IMR-90 (cell line): Measurements from ENCODE around the gene DNAJC6. TPM values are rescaled to one million over a fixed set of nuclear protein-coding genes. Genes with fewer than 3 reads are reported as not detected.

Experiments
- ATAC-seq: fragments of 200-7000 bp; cut with Tn5 transposase; 2 replicates; pipeline ENCODE4 v1.9.1; 2020; ENCODE audit warnings: low read depth, mild to moderate bottlenecking, moderate library complexity
- BruUV-seq: library from RNA; stranded (reverse); fragments of 400-500 nt; replicated peaks from 2 replicates; lab custom pipeline; 2021; lab: Mats Ljungman, UMichigan
- CTCF ChIA-PET: fragments of 300-600 bp; formaldehyde crosslinking; extraction: SDS; loops from one replicate; lab custom pipeline; 2021; ENCODE audit warnings: antibody characterized with exemption; lab: Yijun Ruan, JAX
- POLR2A ChIA-PET: fragments of 300-600 bp; sonication (Branson Sonifier 250); formaldehyde crosslinking; loops from one replicate; lab custom pipeline; 2022; ENCODE audit warnings: antibody characterized with exemption; ENCODE audit not compliant: unreplicated experiment; lab: Charles Lee
- DNase-seq: peaks from one replicate; pipeline ENCODE4 v3.0.0; 2013
- H2AFZ ChIP-seq: replicated peaks from 2 replicates; pipeline ENCODE3; 2013; ENCODE audit warnings: low read length, mild to moderate bottlenecking; ENCODE audit not compliant: poor library complexity
- H2AK5ac ChIP-seq: 2 replicates; pipeline ENCODE4 v1.6.1; 2013; ENCODE audit warnings: low read depth, low read length, inconsistent platforms
- H2AK9ac ChIP-seq: replicated peaks from 2 replicates; pipeline ENCODE3; 2013; ENCODE audit warnings: mild to moderate bottlenecking, low read depth, low read length, moderate library complexity; ENCODE audit not compliant: poor library complexity
- H2BK120ac ChIP-seq: 2 replicates; pipeline ENCODE4 v1.6.1; 2013; ENCODE audit warnings: low read depth, low read length, inconsistent platforms
- H2BK15ac ChIP-seq: 3 replicates; pipeline ENCODE4 v1.6.1; 2013; ENCODE audit warnings: low read depth, low read length, inconsistent platforms
- H2BK20ac ChIP-seq: 2 replicates; pipeline ENCODE4 v1.6.1; 2013; ENCODE audit warnings: low read depth, mild to moderate bottlenecking, inconsistent platforms, low read length, moderate library complexity
- H2BK5ac ChIP-seq: 2 replicates; pipeline ENCODE4 v1.6.1; 2013; ENCODE audit warnings: mild to moderate bottlenecking, low read depth, low read length, inconsistent platforms; ENCODE audit not compliant: poor library complexity, severe bottlenecking
- H3K14ac ChIP-seq: replicated peaks from 2 replicates; pipeline ENCODE4 v1.6.1; 2013; ENCODE audit warnings: low read depth, low read length, inconsistent platforms
- H3K18ac ChIP-seq: 2 replicates; pipeline ENCODE4 v1.6.1; 2013; ENCODE audit warnings: low read depth, low read length, control low read depth
- H3K23ac ChIP-seq: 2 replicates; pipeline ENCODE4 v1.6.1; 2013; ENCODE audit warnings: low read depth, low read length, inconsistent platforms
- H3K27ac ChIP-seq: 2 replicates; pipeline ENCODE4 v1.5.1; 2013; ENCODE audit warnings: mild to moderate bottlenecking, control low read depth, low read length; ENCODE audit not compliant: insufficient read depth
- H3K27me3 ChIP-seq: 2 replicates; pipeline ENCODE4 v1.6.1; 2013; ENCODE audit warnings: low read length; ENCODE audit not compliant: control insufficient read depth, insufficient read depth
- H3K36me3 ChIP-seq: 2 replicates; pipeline ENCODE4 v1.6.1; 2013; ENCODE audit warnings: low read length, mixed read lengths; ENCODE audit not compliant: control insufficient read depth, insufficient read depth
- H3K4ac ChIP-seq: 2 replicates; pipeline ENCODE4 v1.6.1; 2013; ENCODE audit warnings: low read depth, low read length, inconsistent platforms
- H3K4me1 ChIP-seq: 2 replicates; pipeline ENCODE4 v1.6.1; 2013; ENCODE audit warnings: low read length, mixed read lengths; ENCODE audit not compliant: control insufficient read depth, insufficient read depth
- H3K4me2 ChIP-seq: 2 replicates; pipeline ENCODE4 v1.6.1; 2013; ENCODE audit warnings: low read depth, mild to moderate bottlenecking, control low read depth, low read length, moderate library complexity
- H3K4me3 ChIP-seq: 2 replicates; pipeline ENCODE4 v1.5.1; 2013; ENCODE audit warnings: low read depth, mild to moderate bottlenecking, control low read depth, low read length, moderate library complexity; ENCODE audit not compliant: insufficient read depth
- H3K56ac ChIP-seq: 2 replicates; pipeline ENCODE4 v1.6.1; 2013; ENCODE audit warnings: low read length, inconsistent platforms; ENCODE audit not compliant: insufficient read depth; ENCODE audit errors: extremely low read depth
- H3K79me1 ChIP-seq, 2 experiments: 2 replicates each; pipeline ENCODE4 v1.6.1; 2013; ENCODE audit warnings: low read length in 2 of 2, inconsistent platforms in 1 of 2, low read depth in 1 of 2
- H3K9ac ChIP-seq: 2 replicates; pipeline ENCODE4 v1.6.1; 2013; ENCODE audit warnings: low read depth, low read length, control low read depth
- H3K9me1 ChIP-seq: 2 replicates; pipeline ENCODE4 v1.6.1; 2013; ENCODE audit warnings: low read length, inconsistent platforms; ENCODE audit not compliant: insufficient read depth
- H3K9me3 ChIP-seq: 2 replicates; pipeline ENCODE4 v1.6.1; 2013; ENCODE audit warnings: low read length; ENCODE audit not compliant: control insufficient read depth, insufficient read depth
- H4K20me1 ChIP-seq: 2 replicates; pipeline ENCODE4 v1.6.1; 2013; ENCODE audit warnings: low read length, inconsistent platforms; ENCODE audit not compliant: insufficient read depth
- H4K5ac ChIP-seq: 2 replicates; pipeline ENCODE4 v1.6.1; 2013; ENCODE audit warnings: mild to moderate bottlenecking, low read depth, low read length, control low read depth
- H4K8ac ChIP-seq, 2 experiments: 2 replicates each; pipeline ENCODE4 v1.6.1; 2013; ENCODE audit warnings: low read depth in 2 of 2, low read length in 2 of 2, control low read depth in 1 of 2, inconsistent platforms in 1 of 2
- H4K91ac ChIP-seq: 2 replicates; pipeline ENCODE4 v1.6.1; 2013; ENCODE audit warnings: low read depth, low read length, inconsistent platforms; ENCODE audit not compliant: insufficient read depth
- BHLHE40 ChIP-seq: fragments of 150-350 bp; IDR thresholded peaks from 2 replicates; pipeline ENCODE4 v1.6.1; 2016; ENCODE audit warnings: mild to moderate bottlenecking, low read depth, low read length
- CEBPB ChIP-seq: IDR thresholded peaks from 2 replicates; pipeline ENCODE4 v1.6.1; 2012; ENCODE audit warnings: low read depth, low read length, improper control_type of control experiment
- CHD1 ChIP-seq: IDR thresholded peaks from 2 replicates; pipeline ENCODE4 v1.6.1; 2012; ENCODE audit warnings: low read depth, low read length, improper control_type of control experiment
- FOS ChIP-seq: fragments of 150-350 bp; IDR thresholded peaks from 2 replicates; pipeline ENCODE4 v1.6.1; 2016; ENCODE audit warnings: low read depth, low read length
- MAFK ChIP-seq: IDR thresholded peaks from 2 replicates; pipeline ENCODE4 v1.6.1; 2012; ENCODE audit warnings: low read depth, low read length, improper control_type of control experiment
- MAZ ChIP-seq: IDR thresholded peaks from 2 replicates; pipeline ENCODE4 v1.6.1; 2012; ENCODE audit warnings: low read depth, mild to moderate bottlenecking, low read length, improper control_type of control experiment, moderate library complexity, borderline replicate concordance
- MXI1 ChIP-seq: IDR thresholded peaks from 2 replicates; pipeline ENCODE4 v1.6.1; 2012; ENCODE audit warnings: low read depth, mild to moderate bottlenecking, low read length, moderate library complexity, borderline replicate concordance
- NFE2L2 ChIP-seq: fragments of 150-350 bp; IDR thresholded peaks from 2 replicates; pipeline ENCODE4 v1.6.1; 2016; ENCODE audit warnings: low read depth, mild to moderate bottlenecking, low read length
- POLR2A ChIP-seq: IDR thresholded peaks from 2 replicates; pipeline ENCODE4 v1.6.1; 2012; ENCODE audit warnings: mild to moderate bottlenecking, low read depth, low read length
- RAD21 ChIP-seq: IDR thresholded peaks from 2 replicates; pipeline ENCODE4 v1.6.1; 2012; ENCODE audit warnings: low read length, improper control_type of control experiment
- RCOR1 ChIP-seq: IDR thresholded peaks from 2 replicates; pipeline ENCODE4 v1.6.1; 2012; ENCODE audit warnings: mild to moderate bottlenecking, low read length, improper control_type of control experiment; ENCODE audit not compliant: insufficient replicate concordance
- SMC3 ChIP-seq: fragments of 150-350 bp; IDR thresholded peaks from 2 replicates; pipeline ENCODE4 v1.6.1; 2016; ENCODE audit warnings: low read depth, mild to moderate bottlenecking, antibody characterized with exemption, low read length, moderate library complexity
- WGBS, 2 experiments: methylation state at CpG; one replicate each; pipeline versions ENCODE4 v1.1.5 to v1.1.7; 2013; ENCODE audit warnings: missing lambda C conversion rate in 2 of 2; ENCODE audit not compliant: insufficient read length in 1 of 2; ENCODE audit errors: extremely low coverage in 2 of 2; 5-methylcytosine and 5-hydroxymethylcytosine counted together
- dilution Hi-C: fragments of 300-500 bp; cut with HindIII; formaldehyde crosslinking; loops from one replicate; pipeline ENCODE4 v1.14.3; 2018; ENCODE audit warnings: low sequenced_read_pairs; ENCODE audit not compliant: unreplicated experiment
- in situ Hi-C: fragments of 300-500 bp; cut with MboI; formaldehyde crosslinking; loops from 3 replicates; pipeline ENCODE4 v1.14.3; 2019; ENCODE audit warnings: low sequenced_read_pairs, inconsistent platforms, mixed read lengths
- intact Hi-C: fragments of 100-400 bp; cut with micrococcal nuclease; formaldehyde crosslinking; loops from 2 replicates; pipeline ENCODE4 v1.10.0; 2022
- polyA plus RNA-seq, 3 experiments: library from polyadenylated mRNA; depleted of rRNA; stranded (reverse); fragments of >200 nt; gene quantifications; 2 replicates each; pipeline ENCODE4 v1.2.3, GENCODE V29; 2012; ENCODE audit warnings: low replicate concordance in 1 of 3
- total RNA-seq: library from RNA; depleted of rRNA; stranded (reverse); fragments of >200 nt; gene quantifications from 2 replicates; pipeline ENCODE4 v1.2.3, GENCODE V29; 2012
- TF ChIP-seq, protein P1 (sequence below): fragments of 150-350 bp; IDR thresholded peaks from 2 replicates; pipeline ENCODE4 v1.6.1; 2017; ENCODE audit warnings: mild to moderate bottlenecking, antibody characterized with exemption, low read length, low read depth
- TF ChIP-seq, protein P2 (sequence below): conservative IDR thresholded peaks from 2 replicates; pipeline ENCODE4 v1.5.1; 2012; ENCODE audit warnings: mild to moderate bottlenecking, low read depth, low read length, improper control_type of control experiment
- TF ChIP-seq, protein P3 (sequence below): fragments of 150-350 bp; IDR thresholded peaks from 2 replicates; pipeline ENCODE4 v1.6.1; 2016; ENCODE audit warnings: low read depth, mild to moderate bottlenecking, low read length, moderate library complexity, borderline replicate concordance

The DNAJC6 gene
- total and polyA plus RNA-seq, 2 of the 4 experiments (the other 2 are of a cell fraction) = 0.05 to 0.18 TPM

DNA sequence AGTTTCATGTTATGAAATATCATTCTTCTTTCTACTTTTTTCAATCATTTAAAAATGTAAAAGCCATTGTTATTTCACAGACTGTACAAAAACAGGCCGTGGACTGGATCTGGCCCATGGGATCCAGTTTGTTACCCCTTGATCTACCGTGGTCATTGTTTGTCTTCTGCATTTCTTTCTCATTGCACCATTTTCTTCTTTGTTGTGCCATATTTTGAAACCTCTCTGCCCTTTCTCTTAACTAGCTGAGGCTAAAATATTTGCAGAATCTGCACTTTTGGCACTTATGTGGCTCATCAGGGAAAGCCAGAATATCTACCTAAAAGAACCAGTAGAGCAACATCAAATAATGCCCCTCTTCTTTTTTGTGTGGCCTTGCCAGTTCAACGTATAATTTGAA lies 50.5 kb downstream of the DNAJC6 start:
- H2AK5ac ChIP-seq = no peak overlapping the region
- ChIA-PET POLR2A (no interaction called here), CTCF (no interaction called here)
- TF ChIP-seq BHLHE40 = no peak
- TF ChIP-seq, protein P1, sequence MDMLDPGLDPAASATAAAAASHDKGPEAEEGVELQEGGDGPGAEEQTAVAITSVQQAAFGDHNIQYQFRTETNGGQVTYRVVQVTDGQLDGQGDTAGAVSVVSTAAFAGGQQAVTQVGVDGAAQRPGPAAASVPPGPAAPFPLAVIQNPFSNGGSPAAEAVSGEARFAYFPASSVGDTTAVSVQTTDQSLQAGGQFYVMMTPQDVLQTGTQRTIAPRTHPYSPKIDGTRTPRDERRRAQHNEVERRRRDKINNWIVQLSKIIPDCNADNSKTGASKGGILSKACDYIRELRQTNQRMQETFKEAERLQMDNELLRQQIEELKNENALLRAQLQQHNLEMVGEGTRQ = no peak
- TF ChIP-seq CHD1 = no peak
- TF ChIP-seq, protein P2, sequence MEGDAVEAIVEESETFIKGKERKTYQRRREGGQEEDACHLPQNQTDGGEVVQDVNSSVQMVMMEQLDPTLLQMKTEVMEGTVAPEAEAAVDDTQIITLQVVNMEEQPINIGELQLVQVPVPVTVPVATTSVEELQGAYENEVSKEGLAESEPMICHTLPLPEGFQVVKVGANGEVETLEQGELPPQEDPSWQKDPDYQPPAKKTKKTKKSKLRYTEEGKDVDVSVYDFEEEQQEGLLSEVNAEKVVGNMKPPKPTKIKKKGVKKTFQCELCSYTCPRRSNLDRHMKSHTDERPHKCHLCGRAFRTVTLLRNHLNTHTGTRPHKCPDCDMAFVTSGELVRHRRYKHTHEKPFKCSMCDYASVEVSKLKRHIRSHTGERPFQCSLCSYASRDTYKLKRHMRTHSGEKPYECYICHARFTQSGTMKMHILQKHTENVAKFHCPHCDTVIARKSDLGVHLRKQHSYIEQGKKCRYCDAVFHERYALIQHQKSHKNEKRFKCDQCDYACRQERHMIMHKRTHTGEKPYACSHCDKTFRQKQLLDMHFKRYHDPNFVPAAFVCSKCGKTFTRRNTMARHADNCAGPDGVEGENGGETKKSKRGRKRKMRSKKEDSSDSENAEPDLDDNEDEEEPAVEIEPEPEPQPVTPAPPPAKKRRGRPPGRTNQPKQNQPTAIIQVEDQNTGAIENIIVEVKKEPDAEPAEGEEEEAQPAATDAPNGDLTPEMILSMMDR = no peak
- TF ChIP-seq CEBPB = no peak
- TF ChIP-seq MAFK = no peak
- TF ChIP-seq FOS = no peak
- TF ChIP-seq SMC3 = no peak
- no peak for TF ChIP-seq RCOR1
- TF ChIP-seq MAZ = no peak
- TF ChIP-seq, protein P3, sequence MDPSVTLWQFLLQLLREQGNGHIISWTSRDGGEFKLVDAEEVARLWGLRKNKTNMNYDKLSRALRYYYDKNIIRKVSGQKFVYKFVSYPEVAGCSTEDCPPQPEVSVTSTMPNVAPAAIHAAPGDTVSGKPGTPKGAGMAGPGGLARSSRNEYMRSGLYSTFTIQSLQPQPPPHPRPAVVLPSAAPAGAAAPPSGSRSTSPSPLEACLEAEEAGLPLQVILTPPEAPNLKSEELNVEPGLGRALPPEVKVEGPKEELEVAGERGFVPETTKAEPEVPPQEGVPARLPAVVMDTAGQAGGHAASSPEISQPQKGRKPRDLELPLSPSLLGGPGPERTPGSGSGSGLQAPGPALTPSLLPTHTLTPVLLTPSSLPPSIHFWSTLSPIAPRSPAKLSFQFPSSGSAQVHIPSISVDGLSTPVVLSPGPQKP = no peak
- TF ChIP-seq MXI1 = no peak
- no peak for TF ChIP-seq POLR2A
- TF ChIP-seq RAD21 = no peak
- TF ChIP-seq NFE2L2 = no peak
- H2AK9ac ChIP-seq = no peak overlapping the region
- no peak overlapping the region for H2BK15ac ChIP-seq
- H2BK120ac ChIP-seq = no peak overlapping the region
- H3K27ac ChIP-seq = no peak overlapping the region
- no peak overlapping the region for H3K9ac ChIP-seq
- no peak overlapping the region for H3K14ac ChIP-seq
- no peaks in the 10 kb centered on the region; the same call in 1 of the 2 replicates for H3K27me3 ChIP-seq
- in situ Hi-C loops = no loop called here
- no peaks in the 10 kb centered on the region for H3K4me1 ChIP-seq
- BruUV-seq = no TSS peak
- H4K5ac ChIP-seq = no peak overlapping the region
- DNase-seq = no peak
- no peak overlapping the region for H4K91ac ChIP-seq
- H3K9me1 ChIP-seq = no peaks in the 10 kb centered on the region
- no peak overlapping the region for H4K8ac ChIP-seq
- no peak overlapping the region for H3K18ac ChIP-seq
- H3K9me3 ChIP-seq = no peaks in the 10 kb centered on the region
- ATAC-seq = no peak
- H3K4ac ChIP-seq = no peak overlapping the region
- H3K4me3 ChIP-seq = no peak overlapping the region
- no peaks in the 10 kb centered on the region for H3K79me1 ChIP-seq
- dilution Hi-C loops = no loop called here
- no peak overlapping the region for H2BK20ac ChIP-seq
- H3K36me3 ChIP-seq = no peaks in the 10 kb centered on the region
- no peak overlapping the region for H3K56ac ChIP-seq
- no peak overlapping the region for H2AFZ ChIP-seq
- WGBS, 2 experiments = no CpG with 5 or more reads among the region's 3 CpGs
- H4K20me1 ChIP-seq = no peaks in the 10 kb centered on the region
- no peak overlapping the region for H2BK5ac ChIP-seq
- no peak overlapping the region for H3K4me2 ChIP-seq
- intact Hi-C loops = no loop called here
- no peak overlapping the region for H3K23ac ChIP-seq
